Renal cortex interstitium (tissue), 3 donors: ENCODE measurements around the gene PPFIA4. TPM values are rescaled to one million over a fixed set of nuclear protein-coding genes. Genes with fewer than 3 reads are reported as not detected.

Source experiments
- polyA plus RNA-seq, 3 donors: library from polyadenylated mRNA; unstranded; fragments of 120-200 nt; gene quantifications; one replicate each; pipeline ENCODE4 v1.2.1, GENCODE V29; 2013; ENCODE audit not compliant: insufficient read length in 3 of 3

The PPFIA4 gene
- polyA plus RNA-seq, 3 donors: 7.4 to 14.9 (median 8.5) TPM

Other genes starting within 250 kb of the PPFIA4 start
- 100 to 1,000 TPM in 2 of 3 donors, 10 to 100 TPM in 1; 90.3 to 112 (median 104) TPM for gene KDM5B, start 218.1 kb upstream of the PPFIA4 start, polyA plus RNA-seq
- 1 to 10 TPM; 3.8 to 5.6 (median 4.0) TPM for gene PCAT6, start 215.5 kb upstream of the PPFIA4 start, polyA plus RNA-seq
- gene RABIF, start 137.3 kb upstream of the PPFIA4 start, polyA plus RNA-seq: 10 to 100 TPM in 2 of 3 donors, 1 to 10 TPM in 1; 9.3 to 11.2 (median 11.1) TPM
- 10 to 100 TPM; 37.9 to 47.0 (median 38.3) TPM for gene KLHL12, start 99.3 kb upstream of the PPFIA4 start, polyA plus RNA-seq
- 10 to 100 TPM; 73.8 to 76.9 (median 75.1) TPM for gene ADIPOR1, start 68.2 kb upstream of the PPFIA4 start, polyA plus RNA-seq
- gene CYB5R1, start 59.2 kb upstream of the PPFIA4 start, polyA plus RNA-seq: 10 to 100 TPM; 45.6 to 47.7 (median 47.2) TPM
- 10 to 100 TPM; 74.8 to 81.9 (median 75.7) TPM for gene TMEM183A, start 19.1 kb upstream of the PPFIA4 start, polyA plus RNA-seq
- under 1 TPM in 2 of 3 donors, not detected in 1; 0.20 to 0.30 TPM for gene MYOG, start 59.5 kb downstream of the PPFIA4 start, polyA plus RNA-seq
- 1 to 10 TPM; 4.9 to 6.3 (median 6.0) TPM for gene ADORA1, start 101.2 kb downstream of the PPFIA4 start, polyA plus RNA-seq
- gene MYBPH, start 149.3 kb downstream of the PPFIA4 start, polyA plus RNA-seq: under 1 TPM; 0.23 to 0.30 (median 0.28) TPM
- 10 to 100 TPM in 1 of 3 donors, 1 to 10 TPM in 2; 6.7 to 12.4 (median 9.0) TPM for gene CHI3L1, start 160.2 kb downstream of the PPFIA4 start, polyA plus RNA-seq
- gene CHIT1, start 203.2 kb downstream of the PPFIA4 start, polyA plus RNA-seq: under 1 TPM; 0.24 to 0.45 (median 0.41) TPM